Measurements from ENCODE around the gene DRD4.

Gene DRD4

GRCh38 chr11:598005-598680 lies 38.9 kb upstream of the DRD4 start:
- no peak overlapping the region for H3K27ac ChIP-seq
- DNase-seq, result no peak
- TF ChIP-seq, protein P1, sequence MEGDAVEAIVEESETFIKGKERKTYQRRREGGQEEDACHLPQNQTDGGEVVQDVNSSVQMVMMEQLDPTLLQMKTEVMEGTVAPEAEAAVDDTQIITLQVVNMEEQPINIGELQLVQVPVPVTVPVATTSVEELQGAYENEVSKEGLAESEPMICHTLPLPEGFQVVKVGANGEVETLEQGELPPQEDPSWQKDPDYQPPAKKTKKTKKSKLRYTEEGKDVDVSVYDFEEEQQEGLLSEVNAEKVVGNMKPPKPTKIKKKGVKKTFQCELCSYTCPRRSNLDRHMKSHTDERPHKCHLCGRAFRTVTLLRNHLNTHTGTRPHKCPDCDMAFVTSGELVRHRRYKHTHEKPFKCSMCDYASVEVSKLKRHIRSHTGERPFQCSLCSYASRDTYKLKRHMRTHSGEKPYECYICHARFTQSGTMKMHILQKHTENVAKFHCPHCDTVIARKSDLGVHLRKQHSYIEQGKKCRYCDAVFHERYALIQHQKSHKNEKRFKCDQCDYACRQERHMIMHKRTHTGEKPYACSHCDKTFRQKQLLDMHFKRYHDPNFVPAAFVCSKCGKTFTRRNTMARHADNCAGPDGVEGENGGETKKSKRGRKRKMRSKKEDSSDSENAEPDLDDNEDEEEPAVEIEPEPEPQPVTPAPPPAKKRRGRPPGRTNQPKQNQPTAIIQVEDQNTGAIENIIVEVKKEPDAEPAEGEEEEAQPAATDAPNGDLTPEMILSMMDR (IDR thresholded peaks at IDR 0.05), result no peak
- peaks cover 72 to 100% (median 93%) of the 10 kb centered on the region in 3 donors for H3K36me3 ChIP-seq
- H3K4me3 ChIP-seq, result no peak overlapping the region
- H3K4me1 ChIP-seq, result no peaks in the 10 kb centered on the region
- H3K27me3 ChIP-seq, result no peaks in the 10 kb centered on the region
- intact Hi-C loops (cut with DNase I; ENCODE audit: low total_unique reads), result no loop called here
- no peaks in the 10 kb centered on the region for H3K9me3 ChIP-seq

DNA sequence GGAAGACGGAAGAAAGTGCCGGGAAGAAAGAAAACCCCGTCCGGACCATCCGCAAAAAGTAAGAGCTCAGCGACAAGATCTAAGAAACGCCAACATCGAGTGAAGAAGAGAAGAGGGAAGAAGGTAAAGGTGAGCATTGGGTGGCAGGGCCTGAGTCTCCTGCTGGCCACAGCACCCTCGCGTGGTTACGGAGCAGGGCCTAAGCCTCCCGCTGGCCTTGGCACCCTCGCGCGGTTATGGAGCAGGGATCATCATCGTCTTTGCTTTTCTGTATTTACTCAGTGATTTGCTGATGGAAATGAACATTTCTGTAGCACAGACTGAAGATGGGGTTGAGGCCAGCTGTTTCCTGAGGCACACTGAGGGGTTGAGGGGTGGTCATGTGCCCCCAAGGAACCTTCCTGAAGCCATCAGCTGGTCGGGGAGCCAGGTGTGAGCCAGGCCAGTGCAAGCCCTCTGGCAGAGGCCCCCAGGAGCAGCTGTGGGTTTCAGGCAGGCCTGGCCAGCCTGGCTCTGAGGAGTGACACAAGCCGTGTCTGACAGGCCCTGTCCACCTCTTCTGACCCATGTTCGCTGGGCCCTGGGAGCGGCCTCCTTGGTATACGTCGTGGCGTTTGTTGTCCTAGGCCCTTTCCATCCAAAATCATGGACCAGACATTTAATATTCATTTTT lies 35.4 kb upstream of the DRD4 start:
- intact Hi-C loops (cut with DNase I; ENCODE audit: low total_unique reads), result no loop called here
- H3K27ac ChIP-seq, result no peak overlapping the region
- no peak overlapping the region for H3K4me3 ChIP-seq
- H3K9me3 ChIP-seq, result no peaks in the 10 kb centered on the region
- H3K27me3 ChIP-seq, result no peaks in the 10 kb centered on the region
- TF ChIP-seq, protein P1 (IDR thresholded peaks at IDR 0.05), result no peak
- peaks cover 84 to 100% (median 94%) of the 10 kb centered on the region in 3 donors for H3K36me3 ChIP-seq
- peaks cover 0 to 4% (median 0%) of the 10 kb centered on the region in 4 donors for H3K4me1 ChIP-seq
- no peak for DNase-seq

DNA sequence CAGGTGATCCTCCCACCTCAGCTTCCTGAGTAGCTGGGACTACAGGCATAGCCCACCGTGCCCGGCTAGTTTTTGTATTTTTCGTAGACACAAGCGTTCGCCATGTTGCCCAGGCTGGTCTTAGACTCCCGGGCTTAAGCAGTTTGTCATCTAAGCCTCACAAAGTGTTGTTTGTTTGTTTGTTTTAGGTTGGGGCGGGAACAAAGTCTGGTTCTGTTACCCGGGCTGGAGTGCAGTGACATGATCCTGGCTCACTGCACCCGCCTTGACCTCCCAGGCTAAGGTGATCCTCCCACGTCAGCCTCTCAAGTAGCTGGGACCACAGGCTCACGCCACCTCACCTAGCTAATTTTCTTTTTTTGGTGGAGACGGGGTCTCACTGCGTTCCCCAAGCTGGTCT lies 33.9 kb upstream of the DRD4 start:
- Histone ChIP-seq H3K4me1 (peaks cover 0 to 4% (median 0%) of the 10 kb centered on the region in 4 donors), H3K4me3 (no peak overlapping the region), H3K36me3 (peaks cover 87 to 100% (median 94%) of the 10 kb centered on the region in 3 donors), H3K27ac (no peak overlapping the region), H3K9me3 (no peaks in the 10 kb centered on the region), H3K27me3 (no peaks in the 10 kb centered on the region)
- DNase-seq, result no peak
- intact Hi-C loops (cut with DNase I; ENCODE audit: low total_unique reads), result no loop called here
- TF ChIP-seq, protein P1 (IDR thresholded peaks at IDR 0.05), result no peak

GRCh38 chr11:605286-606129 lies 31.6 kb upstream of the DRD4 start:
- Histone ChIP-seq H3K27me3 (no peaks in the 10 kb centered on the region), H3K4me1 (peaks cover 0 to 4% (median 0%) of the 10 kb centered on the region in 4 donors), H3K36me3 (peaks cover 87 to 100% (median 98%) of the 10 kb centered on the region in 3 donors), H3K4me3 (no peak overlapping the region), H3K9me3 (no peaks in the 10 kb centered on the region), H3K27ac (no peak overlapping the region)
- no peak for DNase-seq
- intact Hi-C loops (cut with DNase I; ENCODE audit: low total_unique reads), result no loop called here
- TF ChIP-seq, protein P1 (IDR thresholded peaks at IDR 0.05), result no peak

DNA sequence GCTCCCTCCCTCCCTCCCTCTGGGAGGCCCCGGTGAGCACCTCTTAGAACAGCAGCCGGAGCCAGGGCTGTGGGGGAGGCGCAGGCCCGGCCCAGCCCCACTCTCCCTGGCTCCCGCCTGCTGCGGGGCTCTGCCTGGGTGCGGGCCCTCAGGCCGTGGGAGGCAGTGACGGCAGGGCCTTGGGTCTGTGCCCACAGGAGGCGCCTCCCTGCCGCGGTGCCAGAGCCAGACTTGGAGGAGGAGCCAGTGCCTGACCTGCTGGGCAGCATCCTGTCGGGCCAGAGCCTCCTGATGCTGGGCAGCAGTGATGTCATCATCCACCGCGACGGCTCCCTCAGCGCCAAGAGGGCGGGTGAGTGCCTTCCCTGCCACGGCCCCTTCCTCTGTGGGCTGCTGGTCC lies 30.8 kb upstream of the DRD4 start:
- no peak overlapping the region for H3K27ac ChIP-seq
- no peak for DNase-seq
- no peak overlapping the region for H3K4me3 ChIP-seq
- TF ChIP-seq, protein P1 (IDR thresholded peaks at IDR 0.05), result no peak
- H3K27me3 ChIP-seq, result no peaks in the 10 kb centered on the region
- H3K36me3 ChIP-seq, result peaks cover 87 to 100% (median 98%) of the 10 kb centered on the region in 3 donors
- no peaks in the 10 kb centered on the region for H3K9me3 ChIP-seq
- intact Hi-C loops (cut with DNase I; ENCODE audit: low total_unique reads), result no loop called here
- H3K4me1 ChIP-seq, result peaks cover 0 to 4% (median 0%) of the 10 kb centered on the region in 4 donors
